ENCODE results near the gene OGFOD3. TPM values are rescaled to one million over a fixed set of nuclear protein-coding genes. Genes with fewer than 3 reads are reported as not detected.

Gene OGFOD3
- total and polyA plus RNA-seq, 9 of the 15 experiments (the other 6 are each of a cell fraction or from before 2014, with no cell fraction given) = 0.69 to 44.7 (median 18.9) TPM

DNA sequence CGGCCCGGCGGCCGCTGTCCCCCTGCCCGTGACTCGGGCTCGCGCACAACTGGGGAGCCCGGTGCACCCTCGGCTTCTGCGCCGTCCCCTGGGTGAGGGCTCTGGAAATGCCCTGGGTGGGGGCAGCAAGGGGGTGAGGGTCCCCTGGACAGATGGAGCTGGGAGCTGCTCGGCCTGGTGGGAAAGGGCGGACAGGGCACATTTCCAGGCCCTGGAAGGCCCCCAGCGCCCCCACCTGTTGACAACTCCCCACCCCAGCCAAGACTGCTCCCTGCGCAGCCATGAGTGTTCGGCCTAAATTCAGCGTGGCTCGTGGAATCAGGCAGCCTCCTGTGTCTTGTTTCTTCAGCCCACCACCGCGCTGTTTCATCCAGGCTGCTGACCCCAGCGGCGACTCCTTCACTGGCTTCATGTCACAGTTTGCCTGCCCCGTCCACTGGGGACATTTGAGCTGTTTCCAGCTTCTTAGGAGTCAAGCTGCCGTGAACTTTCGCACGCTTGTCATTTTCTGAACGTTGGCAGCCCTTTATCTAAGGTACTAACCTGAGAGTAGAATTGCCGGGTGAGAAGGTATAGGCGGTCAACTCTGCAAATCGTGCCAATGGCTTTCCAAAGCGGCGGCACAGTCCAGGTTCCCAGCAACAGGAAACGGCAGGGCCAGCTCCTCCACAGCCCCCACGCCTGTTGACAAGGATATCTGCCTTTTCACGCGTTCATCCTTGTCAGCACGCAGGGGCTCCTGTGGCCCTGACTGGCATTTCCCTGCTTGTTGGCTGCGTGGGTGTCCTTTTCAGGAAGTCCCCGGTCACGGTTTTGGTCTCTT, 45.9 kb downstream of the OGFOD3 start:
- ChIA-PET CTCF (ENCODE audit: low intra/inter-chr PET ratio) (no interaction called here), POLR2A (interaction anchor here (0.6 to 1.0 kb wide), 2 partner anchors 9 to 328 kb away, joined by 3 to 4 read pairs; no protein-coding TSS in a partner anchor)
- H3K27ac ChIP-seq (ENCODE audit: extremely low read depth, low read depth, low read length) = peak overlapping the region; percentile 56; the same call in 2 of the 3 replicates
- intact Hi-C loops (cut with micrococcal nuclease) = no loop called here
- WGBS (ENCODE audit: insufficient coverage, low coverage, missing lambda C conversion rate) = 59% methylated on average over 28 of the region's 41 CpGs
- in situ Hi-C loops (cut with MboI) = no loop called here
- ATAC-seq (no peak), FAIRE-seq (no peak), DNase-seq (ENCODE audit: extremely low read depth in 1 of 4, low spot score in 3 of 4) (peak in 1 of 4 experiments; percentile 29)
- no peak overlapping the region for H3K4me2 ChIP-seq (ENCODE audit: insufficient read depth, low read length)
- no peaks in the 10 kb centered on the region for H3K36me3 ChIP-seq (ENCODE audit: control insufficient read depth, insufficient read depth, low read length)
- H3K79me2 ChIP-seq (ENCODE audit: control insufficient read depth, insufficient read depth, low read length) = no peaks in the 10 kb centered on the region
- BruUV-seq (replicated peaks) = no TSS peak
- H2AFZ ChIP-seq (ENCODE audit: low read depth, low read length) = peak overlapping the region; percentile 88
- H4K20me1 ChIP-seq (replicated peaks; ENCODE audit: control insufficient read depth, insufficient read depth, low read length) = no peaks in the 10 kb centered on the region
- H3K27me3 ChIP-seq (ENCODE audit: control insufficient read depth in 2 of 2, insufficient read depth in 2 of 2, low read length in 2 of 2) = no peaks in the 10 kb centered on the region
- TF ChIP-seq SPI1 (IDR thresholded peaks at IDR 0.05; ENCODE audit: borderline replicate concordance, low read depth, low read length) = 0 out of 2 replicates have a peak, but pooled peaks have one; percentile 20
- peak; percentile 65 for TF ChIP-seq EGR1 (conservative IDR thresholded peaks at IDR 0.05)
- no peak for TF ChIP-seq ZBTB7A (IDR thresholded peaks at IDR 0.05; ENCODE audit: borderline replicate concordance, control insufficient read depth, low read depth, low read length)
- no peaks in the 10 kb centered on the region for H3K9me3 ChIP-seq (replicated peaks; ENCODE audit: control insufficient read depth, insufficient read depth, low read depth, low read length)
- peak overlapping the region in 1 of 2 experiments; percentile 84; a peak in 2 of 4 replicates for H3K9ac ChIP-seq (ENCODE audit: insufficient read depth in 1 of 2, low read depth in 2 of 2, low read length in 2 of 2)
- H3K4me1 ChIP-seq (replicated peaks in 1 of 2; ENCODE audit: control insufficient read depth in 2 of 2, insufficient read depth in 2 of 2, low read length in 2 of 2) = peaks cover 4 to 48% of the 10 kb centered on the region in 2 experiments; a peak in 4 of 5 replicates
- no peaks in the 10 kb centered on the region for H3K9me1 ChIP-seq (ENCODE audit: control insufficient read depth, insufficient read depth, low read length)
- no peak overlapping the region for H3K4me3 ChIP-seq
